HEK293T (cell line): ENCODE data around the gene KIRREL3.

ENCODE experiments used
- CTCF ChIA-PET: fragments of 350-600 bp; formaldehyde crosslinking; extraction: SDS; loops from one replicate; lab custom pipeline; 2021; ENCODE audit warnings: antibody characterized with exemption, inconsistent platforms; lab: Yijun Ruan, JAX
- POLR2A ChIA-PET: fragments of 350-600 bp; formaldehyde crosslinking; extraction: SDS; loops from one replicate; lab custom pipeline; 2020; ENCODE audit warnings: antibody characterized with exemption, inconsistent platforms; lab: Yijun Ruan, JAX
- DNase-seq: peaks from one replicate; pipeline ENCODE4 v3.0.0; 2012; ENCODE audit warnings: mixed read lengths; ENCODE audit errors: extremely low spot score
- ARNT ChIP-seq: fragments of 450-650 bp; IDR thresholded peaks from 2 replicates; pipeline ENCODE4 v1.6.1; 2017; ENCODE audit warnings: mild to moderate bottlenecking
- BHLHE40 ChIP-seq: fragments of 450-650 bp; IDR thresholded peaks from 2 replicates; pipeline ENCODE4 v1.6.1; 2016; ENCODE audit warnings: mild to moderate bottlenecking, moderate library complexity, borderline replicate concordance
- CTBP1 ChIP-seq: fragments of 450-650 bp; IDR thresholded peaks from 2 replicates; pipeline ENCODE4 v1.6.1; 2016; ENCODE audit warnings: borderline replicate concordance
- ELF4 ChIP-seq: fragments of 450-650 bp; IDR thresholded peaks from 2 replicates; pipeline ENCODE4 v1.6.1; 2017; ENCODE audit warnings: antibody characterized with exemption
- FOXA1 ChIP-seq: fragments of 450-650 bp; IDR thresholded peaks from 2 replicates; pipeline ENCODE4 v1.6.1; 2016; ENCODE audit warnings: mild to moderate bottlenecking
- FOXK2 ChIP-seq: fragments of 450-650 bp; IDR thresholded peaks from 2 replicates; pipeline ENCODE4 v1.6.1; 2016; ENCODE audit warnings: mild to moderate bottlenecking
- FOXM1 ChIP-seq: fragments of 450-650 bp; IDR thresholded peaks from 2 replicates; pipeline ENCODE4 v1.6.1; 2017; ENCODE audit warnings: mild to moderate bottlenecking, borderline replicate concordance
- HDGF ChIP-seq: fragments of 450-650 bp; IDR thresholded peaks from 2 replicates; pipeline ENCODE4 v1.6.1; 2017; ENCODE audit warnings: antibody characterized with exemption, borderline replicate concordance
- L3MBTL2 ChIP-seq: fragments of 450-650 bp; conservative IDR thresholded peaks from 2 replicates; pipeline ENCODE4 v1.6.1; 2016; ENCODE audit warnings: mild to moderate bottlenecking
- LEF1 ChIP-seq: fragments of 450-650 bp; IDR thresholded peaks from 2 replicates; pipeline ENCODE4 v1.6.1; 2017; ENCODE audit warnings: mild to moderate bottlenecking, borderline replicate concordance
- NFRKB ChIP-seq: fragments of 450-650 bp; IDR thresholded peaks from 2 replicates; pipeline ENCODE4 v1.6.1; 2016; ENCODE audit warnings: mild to moderate bottlenecking, moderate library complexity
- SP1 ChIP-seq: fragments of 450-650 bp; IDR thresholded peaks from 2 replicates; pipeline ENCODE4 v1.6.1; 2017
- SUZ12 ChIP-seq: fragments of 450-650 bp; IDR thresholded peaks from 2 replicates; pipeline ENCODE4 v1.6.1; 2016; ENCODE audit warnings: mild to moderate bottlenecking
- TARDBP ChIP-seq: fragments of 450-650 bp; IDR thresholded peaks from 2 replicates; pipeline ENCODE4 v1.6.1; 2016
- ZNF384 ChIP-seq: fragments of 450-650 bp; IDR thresholded peaks from 2 replicates; pipeline ENCODE4 v1.6.1; 2016
- TF ChIP-seq, protein P1 (sequence below): fragments of 450-650 bp; IDR thresholded peaks from 2 replicates; pipeline ENCODE4 v1.6.1; 2016

The KIRREL3 gene

DNA sequence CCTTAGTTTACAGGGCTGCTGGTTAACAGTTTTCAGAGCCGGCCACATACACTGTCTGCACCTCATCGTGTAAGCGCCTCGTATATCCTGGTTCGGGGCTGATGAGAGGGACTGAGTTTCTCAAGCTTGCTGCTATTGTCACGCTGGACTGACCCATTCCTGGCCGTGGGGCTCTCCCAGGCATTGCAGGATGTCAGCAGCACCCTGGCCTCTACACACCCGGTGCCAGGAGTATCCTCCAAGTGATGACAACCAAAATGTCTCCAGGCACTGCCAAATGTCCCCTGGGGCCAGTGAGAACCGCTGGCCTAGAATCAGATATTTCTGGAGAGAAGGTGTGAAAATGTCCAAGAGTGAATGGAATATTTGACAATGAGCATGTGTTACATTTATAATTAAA, 562.3 kb downstream of the KIRREL3 start:
- CTCF ChIA-PET = interaction anchor here (0.6 kb wide), 1 partner anchor 43 kb away, joined by 4 read pairs; no protein-coding TSS in a partner anchor
- POLR2A ChIA-PET = interaction anchor here (0.6 kb wide), 1 partner anchor 169 kb away, joined by 3 read pairs; the partner anchor contains the start of genes FOXRED1 and SRPRA
- no peak for TF ChIP-seq ARNT
- TF ChIP-seq CTBP1 = no peak
- TF ChIP-seq, protein P1, sequence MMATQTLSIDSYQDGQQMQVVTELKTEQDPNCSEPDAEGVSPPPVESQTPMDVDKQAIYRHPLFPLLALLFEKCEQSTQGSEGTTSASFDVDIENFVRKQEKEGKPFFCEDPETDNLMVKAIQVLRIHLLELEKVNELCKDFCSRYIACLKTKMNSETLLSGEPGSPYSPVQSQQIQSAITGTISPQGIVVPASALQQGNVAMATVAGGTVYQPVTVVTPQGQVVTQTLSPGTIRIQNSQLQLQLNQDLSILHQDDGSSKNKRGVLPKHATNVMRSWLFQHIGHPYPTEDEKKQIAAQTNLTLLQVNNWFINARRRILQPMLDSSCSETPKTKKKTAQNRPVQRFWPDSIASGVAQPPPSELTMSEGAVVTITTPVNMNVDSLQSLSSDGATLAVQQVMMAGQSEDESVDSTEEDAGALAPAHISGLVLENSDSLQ = no peak
- TF ChIP-seq LEF1 = no peak
- no peak for TF ChIP-seq HDGF
- TF ChIP-seq FOXK2 = no peak
- TF ChIP-seq SUZ12 = no peak
- no peak for TF ChIP-seq L3MBTL2
- TF ChIP-seq ELF4 = no peak
- no peak for TF ChIP-seq FOXM1
- TF ChIP-seq BHLHE40 = no peak
- no peak for TF ChIP-seq ZNF384
- TF ChIP-seq NFRKB = no peak
- TF ChIP-seq SP1 = no peak
- no peak for TF ChIP-seq TARDBP
- no peak for TF ChIP-seq FOXA1
- DNase-seq = no peak

DNA sequence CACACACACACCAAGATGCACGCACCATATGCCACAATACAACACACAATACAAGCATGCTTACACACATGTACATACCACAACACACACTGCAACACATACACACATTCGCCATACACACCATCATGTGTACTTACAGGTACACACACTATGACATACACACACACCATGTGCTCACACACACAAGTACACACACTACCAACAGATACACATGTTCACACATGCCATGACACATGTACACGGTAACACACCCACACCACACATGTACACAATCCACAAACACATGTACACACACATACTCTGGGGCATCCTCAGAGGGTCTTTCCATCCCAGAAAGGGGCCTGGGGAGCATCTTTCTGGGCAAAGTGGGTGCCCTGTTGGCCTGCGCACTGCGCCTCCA, 562.8 kb downstream of the KIRREL3 start:
- ChIA-PET POLR2A (interaction anchor here (0.6 kb wide), 1 partner anchor 169 kb away, joined by 3 read pairs; the partner anchor contains the start of genes FOXRED1 and SRPRA), CTCF (interaction anchor here (0.6 kb wide), 1 partner anchor 43 kb away, joined by 4 read pairs; no protein-coding TSS in a partner anchor)
- TF ChIP-seq SP1 (no peak), ELF4 (no peak), BHLHE40 (no peak), FOXM1 (no peak), CTBP1 (no peak), LEF1 (no peak), ARNT (no peak), L3MBTL2 (no peak), FOXK2 (no peak)
- no peak for DNase-seq

DNA sequence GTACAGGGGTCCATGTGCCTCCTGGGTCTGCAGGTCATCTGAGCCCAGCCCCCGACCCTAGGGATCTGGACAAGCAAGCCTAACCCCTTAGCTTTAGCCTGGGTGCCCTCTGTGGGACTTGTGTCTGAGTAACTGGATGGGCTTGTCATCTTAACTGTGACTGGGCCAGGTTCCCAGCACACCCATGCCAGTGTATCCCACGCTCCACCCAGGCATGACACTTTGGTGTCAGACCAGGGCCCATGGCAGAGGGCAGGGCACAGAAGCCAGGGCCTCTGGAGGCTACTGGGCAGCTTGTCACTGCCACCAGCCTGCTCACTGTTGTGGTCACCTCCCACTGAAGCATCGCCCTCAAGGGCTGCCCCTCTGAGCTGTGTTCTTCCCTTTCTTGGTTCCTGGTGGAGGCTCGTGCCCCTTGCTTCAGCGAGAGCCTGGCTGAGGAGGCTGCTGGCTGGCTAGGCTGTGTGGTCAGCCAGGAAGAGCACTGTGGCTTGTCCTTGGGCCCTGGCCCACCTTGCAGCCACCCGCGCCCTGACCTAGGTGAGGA, 564.3 kb downstream of the KIRREL3 start:
- ChIA-PET CTCF (no interaction called here), POLR2A (no interaction called here)
- no peak for TF ChIP-seq FOXA1
- TF ChIP-seq NFRKB = no peak
- TF ChIP-seq BHLHE40 = no peak
- TF ChIP-seq TARDBP = no peak
- TF ChIP-seq CTBP1 = no peak
- TF ChIP-seq LEF1 = no peak
- no peak for TF ChIP-seq ARNT
- no peak for TF ChIP-seq L3MBTL2
- no peak for TF ChIP-seq HDGF
- no peak for TF ChIP-seq SP1
- TF ChIP-seq SUZ12 = no peak
- TF ChIP-seq, protein P1 = no peak
- TF ChIP-seq FOXM1 = no peak
- TF ChIP-seq ZNF384 = no peak
- no peak for TF ChIP-seq ELF4
- TF ChIP-seq FOXK2 = no peak
- DNase-seq = no peak

DNA sequence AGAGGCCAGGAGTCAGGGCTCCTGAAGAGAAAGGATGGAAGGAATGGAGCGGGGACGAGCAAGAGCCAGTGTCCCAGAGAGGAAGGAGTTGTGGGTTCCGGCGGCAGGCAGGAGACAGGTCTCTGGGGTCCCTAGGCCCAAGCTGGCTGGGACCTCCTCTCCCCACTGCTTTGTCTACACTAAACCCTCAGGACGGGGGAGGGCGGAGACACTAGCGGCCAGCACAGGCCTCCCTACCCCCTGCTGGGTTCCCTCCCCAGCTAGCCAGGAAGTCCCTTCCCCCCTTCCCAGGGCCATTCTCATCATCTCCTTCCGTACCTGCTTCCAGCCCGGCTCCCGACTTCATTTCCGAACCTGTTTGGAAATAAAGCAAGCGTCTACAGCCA, 565.6 kb downstream of the KIRREL3 start:
- CTCF ChIA-PET = no interaction called here
- no peak for DNase-seq
- POLR2A ChIA-PET = no interaction called here
- no peak for TF ChIP-seq HDGF
- no peak for TF ChIP-seq LEF1
- TF ChIP-seq SUZ12 = no peak
- TF ChIP-seq TARDBP = no peak
- TF ChIP-seq ZNF384 = no peak
- TF ChIP-seq ARNT = no peak
- no peak for TF ChIP-seq BHLHE40
- TF ChIP-seq FOXK2 = no peak
- no peak for TF ChIP-seq CTBP1
- no peak for TF ChIP-seq FOXA1
- no peak for TF ChIP-seq L3MBTL2
- no peak for TF ChIP-seq NFRKB
- no peak for TF ChIP-seq ELF4

DNA sequence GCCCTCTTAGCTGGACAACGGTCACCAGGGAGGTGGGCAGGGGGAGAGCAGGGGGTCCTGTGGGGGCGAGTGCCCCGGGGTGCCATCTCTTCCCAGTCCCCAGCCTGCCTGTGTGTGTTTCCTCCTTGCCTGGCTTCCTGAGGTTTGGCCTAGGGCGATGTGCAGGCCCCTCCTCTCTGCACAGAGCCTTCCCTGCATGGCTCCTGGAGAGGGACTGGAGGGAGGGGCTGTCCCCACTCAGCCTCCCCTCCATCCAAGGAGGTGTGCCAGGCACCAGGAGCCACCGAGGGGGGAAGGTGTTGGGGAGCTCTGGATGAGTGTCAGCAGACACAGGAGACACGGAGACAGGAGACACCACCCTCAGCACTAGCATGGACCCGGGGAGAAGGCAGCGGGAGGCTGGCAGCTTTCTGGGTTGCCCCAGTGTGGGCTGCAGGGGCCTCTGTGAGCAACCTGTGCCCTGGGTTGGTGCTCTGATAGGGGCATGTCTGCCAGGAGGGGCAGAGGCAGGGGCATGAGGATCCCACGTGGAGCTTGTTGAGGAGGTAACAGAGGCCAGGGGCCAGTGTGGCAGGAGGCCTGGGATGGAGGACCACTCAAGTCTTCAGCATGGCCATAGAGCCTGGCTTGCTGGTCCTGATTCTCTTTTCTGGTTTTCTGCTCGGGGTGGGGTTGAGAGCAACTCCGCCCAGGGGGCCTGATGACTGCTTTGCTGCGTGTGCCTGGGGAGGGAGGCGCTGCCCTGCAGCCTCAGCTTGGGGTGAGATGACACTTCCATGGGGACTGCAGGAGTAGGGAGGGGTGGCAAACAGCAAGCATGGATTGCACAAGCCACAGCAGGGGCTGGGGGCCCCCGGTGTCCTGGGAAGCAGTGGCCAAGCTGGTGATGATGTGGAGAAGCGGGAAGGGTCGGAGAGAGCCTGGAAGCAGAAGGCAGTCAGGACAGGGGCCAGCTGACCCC, 566.3 kb downstream of the KIRREL3 start:
- CTCF ChIA-PET = no interaction called here
- TF ChIP-seq CTBP1 (no peak), FOXA1 (no peak), ELF4 (no peak), FOXK2 (no peak), HDGF (no peak), SP1 (no peak), LEF1 (no peak), SUZ12 (no peak), FOXM1 (no peak), BHLHE40 (no peak), NFRKB (no peak)
- TF ChIP-seq, protein P1 = no peak
- DNase-seq = no peak
- POLR2A ChIA-PET = interaction anchor here (1.4 kb wide), 1 partner anchor 47 kb away, joined by 3 read pairs; no protein-coding TSS in a partner anchor
